Breast epithelium (tissue), 4 donors: ENCODE results near the gene SP2. TPM values are rescaled to one million over a fixed set of nuclear protein-coding genes. Genes with fewer than 3 reads are reported as not detected.

Experiments used
- DNase-seq, 2 donors: peaks; one replicate each; pipeline ENCODE4 v3.0.0-alpha.2; 2019; ENCODE audit warnings: low spot score in 2 of 2
- H3K27ac ChIP-seq, 2 donors: fragments of 200-600 bp; sonication (generic) in 1 of 2; one replicate each; pipeline ENCODE4 v1.5.1; 2016 to 2019; ENCODE audit warnings: mild to moderate bottlenecking in 1 of 2
- H3K27me3 ChIP-seq, 2 donors: fragments of 200-600 bp; sonication (generic) in 1 of 2; one replicate each; pipeline versions ENCODE4 v1.5.1 to v1.6.0; 2017 to 2019; ENCODE audit warnings: control low read depth in 1 of 2, mild to moderate bottlenecking in 1 of 2
- H3K36me3 ChIP-seq: fragments of 200-600 bp; one replicate; pipeline ENCODE4 v1.5.1; 2019
- H3K4me1 ChIP-seq, 2 donors: fragments of 200-600 bp; sonication (generic); one replicate each; pipeline ENCODE4 v1.5.1; 2016 to 2019; ENCODE audit warnings: control low read depth in 1 of 2
- H3K4me3 ChIP-seq, 3 donors: fragments of 200-600 bp; sonication (generic); 1 replicate in 2 of 3; 2 replicates in 1 of 3; pipeline ENCODE4 v1.5.1; 2016 to 2019; ENCODE audit warnings: mild to moderate bottlenecking in 3 of 3, moderate library complexity in 2 of 3
- H3K9me3 ChIP-seq, 2 donors: fragments of 200-600 bp; sonication (generic) in 1 of 2; one replicate each; pipeline ENCODE4 v1.5.1; 2016 to 2019; ENCODE audit warnings: control low read depth in 1 of 2
- CTCF ChIP-seq, 3 donors: fragments of 450-650 bp; IDR thresholded peaks; one replicate each; pipeline ENCODE4 v1.5.1; 2016 to 2017; ENCODE audit warnings: antibody characterized with exemption in 3 of 3, mild to moderate bottlenecking in 3 of 3, moderate library complexity in 3 of 3
- POLR2A ChIP-seq: fragments of 450-650 bp; IDR thresholded peaks from one replicate; pipeline ENCODE4 v1.6.1; 2016; ENCODE audit warnings: antibody characterized with exemption, mild to moderate bottlenecking, moderate library complexity
- POLR2AphosphoS5 ChIP-seq, 3 donors: sonication (generic); formaldehyde crosslinking; IDR thresholded peaks; one replicate each; pipeline ENCODE4 v1.6.1; 2017; ENCODE audit warnings: antibody characterized with exemption in 3 of 3
- intact Hi-C: fragments of 100-400 bp; cut with DNase I; formaldehyde crosslinking; loops from one replicate; pipeline ENCODE4 v1.15.1; 2023; ENCODE audit warnings: low total_unique reads
- total RNA-seq, 3 donors: library from RNA; depleted of rRNA; stranded (reverse); fragments of >200 nt; gene quantifications; one replicate each; pipeline ENCODE4 v1.1.0, GENCODE V29; 2016

Gene SP2
- total RNA-seq, 3 donors from 2014 or later: 4.6 to 9.8 (median 5.6) TPM

GRCh38 chr17:47894498-47895346 lies 1.3 kb upstream of the SP2 start:
- Histone ChIP-seq H3K4me3 (peak overlapping the region; percentile 56 to 88 (median 76)), H3K9me3 (no peaks in the 10 kb centered on the region), H3K36me3 (no peaks in the 10 kb centered on the region), H3K4me1 (peaks cover 5 to 26% of the 10 kb centered on the region in 2 donors), H3K27me3 (no peaks in the 10 kb centered on the region), H3K27ac (peak overlapping the region; percentile 98 to 100)
- intact Hi-C loops: loop anchor here (5.0 kb wide), 1 partner anchor 52 kb away; the partner anchor contains the start of gene SCRN2
- DNase-seq: no peak
- TF ChIP-seq CTCF (IDR thresholded peaks at IDR 0.05) (no peak), POLR2A (no peak), POLR2AphosphoS5 (IDR thresholded peaks at IDR 0.05) (no peak)

GRCh38 chr17:47895347-47895855 lies 635 bp upstream of the SP2 start:
- Histone ChIP-seq H3K27ac (peak overlapping the region; percentile 98 to 100), H3K36me3 (no peaks in the 10 kb centered on the region), H3K4me3 (peak overlapping the region; percentile 56 to 88 (median 76)), H3K9me3 (no peaks in the 10 kb centered on the region), H3K27me3 (no peaks in the 10 kb centered on the region), H3K4me1 (peaks cover 5 to 31% of the 10 kb centered on the region in 2 donors)
- DNase-seq: no peak
- intact Hi-C loops: no loop called here
- TF ChIP-seq POLR2AphosphoS5 (IDR thresholded peaks at IDR 0.05): peak; percentile 87 to 95 (median 94)
- peak; percentile 91 for TF ChIP-seq POLR2A
- no peak for TF ChIP-seq CTCF (IDR thresholded peaks at IDR 0.05)

- no peaks in the 10 kb centered on the region for H3K36me3 ChIP-seq
- DNase-seq: no peak
- no peak for TF ChIP-seq POLR2A
- TF ChIP-seq POLR2AphosphoS5 (IDR thresholded peaks at IDR 0.05): peak in 2 of 3 donors; percentile 9 to 45
- H3K27me3 ChIP-seq: no peaks in the 10 kb centered on the region
- H3K4me3 ChIP-seq: peak overlapping the region; percentile 56 to 99 (median 76)
- intact Hi-C loops: no loop called here
- H3K9me3 ChIP-seq: no peaks in the 10 kb centered on the region
- peaks cover 5 to 31% of the 10 kb centered on the region in 2 donors for H3K4me1 ChIP-seq
- H3K27ac ChIP-seq: peak overlapping the region; percentile 100
Measured at GRCh38 chr17:47896672-47897490, 845 bp downstream of the SP2 start.

- Histone ChIP-seq H3K9me3 (no peaks in the 10 kb centered on the region), H3K4me1 (peaks cover 5 to 31% of the 10 kb centered on the region in 2 donors), H3K27ac (peak overlapping the region; percentile 100), H3K4me3 (peak overlapping the region; percentile 56 to 99 (median 76)), H3K27me3 (no peaks in the 10 kb centered on the region), H3K36me3 (no peaks in the 10 kb centered on the region)
- DNase-seq: no peak
- intact Hi-C loops: no loop called here
- peak in 1 of 3 donors; percentile 47 for TF ChIP-seq POLR2AphosphoS5 (IDR thresholded peaks at IDR 0.05)
- TF ChIP-seq POLR2A: no peak
Measured at GRCh38 chr17:47897561-47897960, 1.5 kb downstream of the SP2 start.

GRCh38 chr17:47898241-47898640 lies 2.2 kb downstream of the SP2 start:
- H3K4me1 ChIP-seq: peaks cover 5 to 31% of the 10 kb centered on the region in 2 donors
- peak overlapping the region in 1 of 3 donors; percentile 18 for H3K4me3 ChIP-seq
- H3K27me3 ChIP-seq: no peaks in the 10 kb centered on the region
- no peaks in the 10 kb centered on the region for H3K36me3 ChIP-seq
- DNase-seq: no peak
- H3K9me3 ChIP-seq: no peaks in the 10 kb centered on the region
- H3K27ac ChIP-seq: peak overlapping the region; percentile 100
- TF ChIP-seq POLR2AphosphoS5 (IDR thresholded peaks at IDR 0.05) (no peak), POLR2A (no peak), CTCF (IDR thresholded peaks at IDR 0.05) (no peak)
- intact Hi-C loops: no loop called here
